HUES64 (cell line): ENCODE results near the gene CYP26A1.

ENCODE experiments used
- H3K27ac ChIP-seq: 2 replicates; pipeline ENCODE4 v1.7.0; 2013; ENCODE audit warnings: low read depth, low read length, inconsistent platforms
- H3K27me3 ChIP-seq: 2 replicates; pipeline ENCODE4 v1.6.1; 2013; ENCODE audit warnings: mild to moderate bottlenecking, low read length; ENCODE audit not compliant: insufficient read depth
- H3K36me3 ChIP-seq: 2 replicates; pipeline ENCODE4 v1.6.1; 2013; ENCODE audit warnings: mild to moderate bottlenecking, low read length; ENCODE audit not compliant: insufficient read depth
- H3K4me1 ChIP-seq: 2 replicates; pipeline ENCODE4 v1.6.1; 2013; ENCODE audit warnings: mild to moderate bottlenecking, low read length, moderate library complexity; ENCODE audit not compliant: insufficient read depth
- H3K4me3 ChIP-seq: 2 replicates; pipeline ENCODE4 v1.5.1; 2013; ENCODE audit warnings: mild to moderate bottlenecking, low read length, moderate library complexity
- H3K9ac ChIP-seq: 2 replicates; pipeline ENCODE4 v1.6.1; 2013; ENCODE audit warnings: mild to moderate bottlenecking, low read depth, low read length
- H3K9me3 ChIP-seq: 2 replicates; pipeline ENCODE4 v1.6.1; 2013; ENCODE audit warnings: low read depth, low read length; ENCODE audit not compliant: insufficient read depth
- WGBS: fragments of 150-250, 120-280 bp; methylation state at CpG from one replicate; pipeline ENCODE4 v1.1.7; 2013; ENCODE audit warnings: missing lambda C conversion rate; 5-methylcytosine and 5-hydroxymethylcytosine counted together

CYP26A1 gene

GRCh38 chr10:93065675-93066543 lies 7.8 kb upstream of the CYP26A1 start:
- H3K27me3 ChIP-seq: peaks cover 100% of the 10 kb centered on the region

GRCh38 chr10:93066544-93066913 lies 7.2 kb upstream of the CYP26A1 start:
- H3K9ac ChIP-seq: no peak overlapping the region
- peak overlapping the region; percentile 47; the same call in 1 of the 2 replicates for H3K4me3 ChIP-seq
- no peaks in the 10 kb centered on the region for H3K9me3 ChIP-seq
- H3K27me3 ChIP-seq: peaks cover 100% of the 10 kb centered on the region
- no peak overlapping the region for H3K27ac ChIP-seq
- no peaks in the 10 kb centered on the region for H3K36me3 ChIP-seq
- H3K4me1 ChIP-seq: peaks cover 9% of the 10 kb centered on the region; the same call in 1 of the 2 replicates
- WGBS: 23% methylated on average over 10 of the region's 11 CpGs

More at GRCh38 chr10:93065675-93066543, 7.8 kb upstream of the CYP26A1 start:
- no peaks in the 10 kb centered on the region for H3K36me3 ChIP-seq
- peak overlapping the region; percentile 47 for H3K4me3 ChIP-seq
- no peak overlapping the region for H3K27ac ChIP-seq
- no peaks in the 10 kb centered on the region for H3K9me3 ChIP-seq
- WGBS: 5% methylated on average over 81 of the region's 81 CpGs
- peaks cover 6% of the 10 kb centered on the region; the same call in 1 of the 2 replicates for H3K4me1 ChIP-seq
- H3K9ac ChIP-seq: no peak overlapping the region

- Histone ChIP-seq H3K27ac (no peak overlapping the region), H3K4me3 (peak overlapping the region; percentile 46), H3K4me1 (peaks cover 13% of the 10 kb centered on the region; the same call in 1 of the 2 replicates), H3K9ac (no peak overlapping the region), H3K9me3 (no peaks in the 10 kb centered on the region), H3K27me3 (peaks cover 100% of the 10 kb centered on the region), H3K36me3 (no peaks in the 10 kb centered on the region)
- WGBS: 29% methylated on average over 17 of the region's 17 CpGs
Observed at GRCh38 chr10:93067443-93068365, 6.0 kb upstream of the CYP26A1 start.

GRCh38 chr10:93068411-93069244 lies 5.1 kb upstream of the CYP26A1 start:
- H3K9ac ChIP-seq: no peak overlapping the region
- H3K27ac ChIP-seq: no peak overlapping the region
- H3K4me1 ChIP-seq: peaks cover 13% of the 10 kb centered on the region; the same call in 1 of the 2 replicates
- H3K27me3 ChIP-seq: peaks cover 100% of the 10 kb centered on the region
- H3K36me3 ChIP-seq: no peaks in the 10 kb centered on the region
- peak overlapping the region; percentile 46 for H3K4me3 ChIP-seq
- no peaks in the 10 kb centered on the region for H3K9me3 ChIP-seq
- 10% methylated on average over 73 of the region's 73 CpGs for WGBS

- Histone ChIP-seq H3K9me3 (no peaks in the 10 kb centered on the region), H3K27me3 (peaks cover 100% of the 10 kb centered on the region), H3K4me1 (peaks cover 13% of the 10 kb centered on the region; the same call in 1 of the 2 replicates), H3K27ac (no peak overlapping the region), H3K36me3 (no peaks in the 10 kb centered on the region), H3K9ac (no peak overlapping the region), H3K4me3 (no peak overlapping the region; the same call in 1 of the 2 replicates)
- WGBS: 62% methylated on average over 10 of the region's 10 CpGs
Observed at GRCh38 chr10:93069245-93069561, 4.5 kb upstream of the CYP26A1 start.

- 63% methylated on average over 5 of the region's 5 CpGs for WGBS
Observed at GRCh38 chr10:93070378-93071176, 3.1 kb upstream of the CYP26A1 start.

GRCh38 chr10:93071177-93071472 lies 2.6 kb upstream of the CYP26A1 start:
- H3K4me1 ChIP-seq: peaks cover 18% of the 10 kb centered on the region
- 37% methylated on average over 7 of the region's 7 CpGs for WGBS
- H3K27me3 ChIP-seq: peaks cover 100% of the 10 kb centered on the region
- no peaks in the 10 kb centered on the region for H3K36me3 ChIP-seq
- H3K9ac ChIP-seq: no peak overlapping the region
- H3K9me3 ChIP-seq: no peaks in the 10 kb centered on the region
- no peak overlapping the region for H3K27ac ChIP-seq
- H3K4me3 ChIP-seq: no peak overlapping the region; the same call in 1 of the 2 replicates

More at GRCh38 chr10:93070378-93071176, 3.1 kb upstream of the CYP26A1 start:
- no peak overlapping the region; the same call in 1 of the 2 replicates for H3K4me3 ChIP-seq
- no peaks in the 10 kb centered on the region for H3K36me3 ChIP-seq
- H3K27ac ChIP-seq: no peak overlapping the region
- H3K27me3 ChIP-seq: peaks cover 100% of the 10 kb centered on the region
- H3K9ac ChIP-seq: no peak overlapping the region
- H3K9me3 ChIP-seq: no peaks in the 10 kb centered on the region
- peaks cover 15% of the 10 kb centered on the region for H3K4me1 ChIP-seq

- H3K4me1 ChIP-seq: peaks cover 23% of the 10 kb centered on the region
- 1% methylated on average over 36 of the region's 37 CpGs for WGBS
- H3K4me3 ChIP-seq: peak overlapping the region; percentile 69
- peaks cover 5% of the 10 kb centered on the region; the same call in 1 of the 2 replicates for H3K36me3 ChIP-seq
- H3K27me3 ChIP-seq: peaks cover 100% of the 10 kb centered on the region
- H3K9ac ChIP-seq: no peak overlapping the region
- no peaks in the 10 kb centered on the region for H3K9me3 ChIP-seq
- H3K27ac ChIP-seq: no peak overlapping the region
Observed at GRCh38 chr10:93071674-93072224, 1.9 kb upstream of the CYP26A1 start.

GRCh38 chr10:93072225-93072712 lies 1.4 kb upstream of the CYP26A1 start:
- H3K9me3 ChIP-seq: no peaks in the 10 kb centered on the region
- peaks cover 99% of the 10 kb centered on the region for H3K27me3 ChIP-seq
- H3K27ac ChIP-seq: no peak overlapping the region
- H3K4me1 ChIP-seq: peaks cover 26% of the 10 kb centered on the region
- 1% methylated on average over 27 of the region's 27 CpGs for WGBS
- peak overlapping the region; percentile 69 for H3K4me3 ChIP-seq
- peaks cover 9% of the 10 kb centered on the region; the same call in 1 of the 2 replicates for H3K36me3 ChIP-seq
- no peak overlapping the region for H3K9ac ChIP-seq
